ENCODE measurements around the gene NEAT1.

Gene NEAT1

DNA sequence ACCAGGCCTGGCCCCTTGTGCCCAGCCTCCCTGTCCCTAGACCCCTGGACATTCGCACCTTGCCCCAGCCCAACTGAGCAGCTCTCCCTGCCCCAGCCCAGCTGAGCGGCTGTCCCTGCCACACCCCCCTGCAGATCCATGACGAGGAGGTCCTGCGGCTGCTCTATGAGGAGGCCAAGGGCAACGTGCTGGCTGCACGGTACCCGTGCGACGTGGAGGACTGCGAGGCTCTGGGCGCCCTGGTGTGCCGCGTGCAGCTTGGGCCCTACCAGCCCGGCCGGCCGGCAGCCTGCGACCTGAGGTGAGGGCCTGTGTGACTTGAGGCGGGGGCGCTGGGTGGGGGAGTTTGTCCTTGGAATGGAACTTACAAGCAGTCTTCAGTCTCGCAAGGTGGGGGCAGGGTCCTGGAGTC, 28.5 kb upstream of the NEAT1 start:
- H3K36me3 Mint-ChIP-seq (ENCODE audit: low read depth), result peaks cover 100% of the 10 kb centered on the region
- H3K4me3 Mint-ChIP-seq, result no peak overlapping the region
- no peak overlapping the region for H3K27ac Mint-ChIP-seq
- H3K9me3 Mint-ChIP-seq, result no peaks in the 10 kb centered on the region
- H3K4me1 Mint-ChIP-seq (ENCODE audit: low read depth), result peaks cover 34% of the 10 kb centered on the region
- intact Hi-C loops (cut with micrococcal nuclease), result no loop called here
- no peaks in the 10 kb centered on the region for H3K27me3 Mint-ChIP-seq

DNA sequence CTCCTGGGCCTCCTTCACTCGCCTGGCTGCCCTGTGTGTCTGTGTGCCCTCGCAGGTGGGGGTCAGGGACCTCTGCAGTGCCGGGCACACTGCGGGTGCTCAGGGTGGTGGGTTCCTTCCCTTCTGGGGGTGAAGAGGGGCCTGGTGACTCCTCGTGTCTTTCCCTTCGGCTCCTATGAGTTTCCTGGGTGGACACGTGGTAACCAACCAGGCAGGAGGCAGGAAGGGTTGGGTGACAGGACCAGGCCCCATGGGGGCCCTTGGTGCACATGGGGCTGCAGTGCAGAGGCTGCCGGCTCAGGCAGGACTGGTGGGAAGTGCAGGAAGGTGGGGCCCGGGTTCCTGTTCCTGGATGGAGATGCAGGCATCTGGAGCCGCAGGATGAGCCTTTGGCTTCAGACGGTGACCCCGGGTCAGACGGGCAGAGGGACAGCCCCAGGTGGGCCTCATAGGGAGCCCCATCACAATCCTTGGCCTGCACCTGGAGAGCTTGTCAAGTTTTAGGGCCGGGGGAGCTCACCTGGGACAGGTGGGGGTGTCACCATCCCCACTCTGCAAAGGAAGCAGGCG, 26.6 kb upstream of the NEAT1 start:
- H3K4me1 Mint-ChIP-seq (ENCODE audit: low read depth), result peaks cover 30% of the 10 kb centered on the region
- H3K36me3 Mint-ChIP-seq (ENCODE audit: low read depth), result peaks cover 100% of the 10 kb centered on the region
- no peaks in the 10 kb centered on the region for H3K9me3 Mint-ChIP-seq
- H3K4me3 Mint-ChIP-seq, result no peak overlapping the region
- no peak overlapping the region for H3K27ac Mint-ChIP-seq
- intact Hi-C loops (cut with micrococcal nuclease), result no loop called here
- H3K27me3 Mint-ChIP-seq, result no peaks in the 10 kb centered on the region

DNA sequence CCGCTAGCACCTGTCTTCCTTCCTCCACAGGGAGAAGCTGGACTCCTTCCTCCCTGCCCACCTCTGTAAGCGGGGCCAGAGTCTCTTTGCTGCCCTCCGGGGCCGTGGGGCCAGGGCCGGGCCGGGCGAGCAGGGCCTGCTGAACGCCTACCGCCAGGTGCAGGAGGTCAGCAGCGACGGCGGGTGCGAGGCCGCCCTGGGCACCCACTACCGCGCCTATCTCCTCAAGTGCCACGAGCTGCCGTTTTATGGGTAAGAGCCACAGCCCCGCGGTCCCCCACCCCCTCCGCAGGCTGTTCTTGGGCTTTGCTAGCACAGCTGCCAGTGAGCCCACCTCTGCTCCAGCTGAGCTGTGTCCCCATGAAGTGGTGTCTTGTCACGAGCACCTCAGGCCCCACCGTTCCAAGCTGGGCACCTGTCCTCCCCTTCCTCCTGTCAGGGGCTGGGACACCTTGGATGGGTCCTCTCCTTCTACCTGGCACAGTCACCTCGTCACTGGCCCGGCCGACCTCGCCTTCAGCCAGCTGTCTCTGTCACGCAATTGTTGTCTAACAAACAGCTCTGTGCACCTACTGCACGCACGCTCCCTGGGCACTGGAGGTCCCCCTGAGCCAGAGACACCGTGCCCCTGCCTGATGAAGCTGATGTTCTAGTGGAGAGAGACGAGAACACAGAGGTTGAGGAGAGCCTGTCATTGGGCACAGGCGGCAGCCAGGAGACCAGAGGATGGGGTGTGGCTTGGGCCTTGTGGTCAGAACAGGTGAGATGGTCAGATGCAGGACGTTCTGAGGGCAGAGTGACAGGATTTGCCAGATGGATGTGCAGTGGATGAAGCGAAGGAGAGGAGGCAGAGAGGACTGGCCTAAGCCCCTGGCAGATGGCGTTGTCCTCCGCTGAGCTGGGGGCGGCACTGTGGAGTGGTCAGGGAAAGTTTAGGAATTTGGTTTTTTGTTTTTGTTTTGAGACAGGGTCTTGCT, 25.5 kb upstream of the NEAT1 start:
- H3K27ac Mint-ChIP-seq, result no peak overlapping the region

DNA sequence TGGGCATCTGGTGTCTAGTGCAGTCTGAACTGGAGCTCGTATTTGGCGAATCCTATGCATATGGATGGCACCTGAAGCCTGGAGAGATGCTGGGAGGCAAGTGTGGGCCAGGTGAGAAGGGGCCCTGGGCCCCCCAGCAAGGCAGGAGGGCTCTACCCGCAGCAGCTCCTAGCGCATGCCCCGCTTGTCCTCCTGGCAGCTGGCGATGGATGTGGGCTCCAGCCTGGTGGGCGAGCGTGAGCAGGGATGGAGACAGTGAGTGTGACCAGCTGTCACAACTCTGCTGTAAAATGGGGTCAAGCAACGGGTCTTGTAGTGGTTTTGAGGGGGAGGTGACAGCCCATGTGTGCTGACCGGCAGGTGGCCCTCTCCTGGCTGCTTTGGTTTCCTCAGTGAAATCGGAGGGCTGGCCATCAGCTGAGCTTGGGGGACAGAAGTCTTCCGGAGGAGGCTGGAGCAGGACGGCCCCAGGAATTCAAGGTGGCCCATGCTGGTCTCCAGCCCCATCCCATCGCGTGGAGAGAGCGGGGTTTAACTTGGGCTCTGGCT, 24.2 kb upstream of the NEAT1 start:
- Mint-ChIP-seq H3K27ac (no peak overlapping the region), H3K4me1 (ENCODE audit: low read depth) (peaks cover 37% of the 10 kb centered on the region), H3K27me3 (no peaks in the 10 kb centered on the region), H3K9me3 (no peaks in the 10 kb centered on the region), H3K4me3 (no peak overlapping the region), H3K36me3 (ENCODE audit: low read depth) (peaks cover 96% of the 10 kb centered on the region)
- intact Hi-C loops (cut with micrococcal nuclease), result no loop called here

More for the DNA sequence above, 25.5 kb upstream of the NEAT1 start:
- Mint-ChIP-seq H3K36me3 (ENCODE audit: low read depth) (peaks cover 100% of the 10 kb centered on the region), H3K4me3 (no peak overlapping the region), H3K27me3 (no peaks in the 10 kb centered on the region), H3K9me3 (no peaks in the 10 kb centered on the region), H3K4me1 (ENCODE audit: low read depth) (peaks cover 33% of the 10 kb centered on the region)
- intact Hi-C loops (cut with micrococcal nuclease), result no loop called here

DNA sequence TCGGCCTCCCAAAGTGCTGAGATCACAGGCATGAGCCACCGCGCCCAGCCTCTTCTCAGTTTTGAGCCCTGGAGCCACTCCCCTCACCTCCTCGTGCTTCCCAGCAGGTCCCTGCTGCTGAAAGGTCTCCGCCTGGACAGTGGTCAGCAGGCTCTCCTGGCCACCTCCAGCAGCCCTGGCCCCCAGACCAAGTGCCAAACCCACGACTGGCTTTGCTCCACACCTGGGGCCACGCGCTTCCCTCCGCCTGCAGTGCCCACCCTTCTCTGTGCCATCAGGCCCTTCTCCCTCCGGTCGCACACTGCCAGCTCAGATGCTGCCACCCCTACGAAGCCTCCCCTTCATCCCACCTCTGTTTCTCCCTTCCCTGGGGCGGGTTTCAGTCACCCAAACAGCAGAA, 23.3 kb upstream of the NEAT1 start:
- peaks cover 96% of the 10 kb centered on the region for H3K36me3 Mint-ChIP-seq (ENCODE audit: low read depth)
- no peaks in the 10 kb centered on the region for H3K9me3 Mint-ChIP-seq
- no peaks in the 10 kb centered on the region for H3K27me3 Mint-ChIP-seq
- no peak overlapping the region for H3K4me3 Mint-ChIP-seq
- peaks cover 45% of the 10 kb centered on the region for H3K4me1 Mint-ChIP-seq (ENCODE audit: low read depth)
- H3K27ac Mint-ChIP-seq, result no peak overlapping the region
- intact Hi-C loops (cut with micrococcal nuclease), result no loop called here

DNA sequence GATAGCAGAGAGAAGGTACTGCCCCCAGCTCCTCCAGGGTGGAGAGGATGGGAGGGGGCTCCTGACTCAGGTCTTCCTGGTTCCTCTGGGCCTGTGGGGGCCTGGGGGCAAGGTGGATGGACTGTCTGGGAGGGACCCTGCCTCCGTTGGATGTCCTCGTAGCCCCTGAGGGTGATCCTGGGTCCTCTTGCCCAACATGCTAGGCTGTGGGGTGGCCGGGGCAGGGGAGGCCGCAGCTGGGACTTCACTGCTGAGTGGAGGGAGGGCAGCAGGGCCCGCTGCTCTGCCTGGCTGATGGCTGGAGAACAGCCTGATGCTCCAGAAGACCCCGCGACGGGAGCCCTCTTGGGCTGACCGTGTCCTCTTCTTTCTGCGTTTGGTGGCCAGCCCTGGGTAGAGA, 22.8 kb upstream of the NEAT1 start:
- intact Hi-C loops (cut with micrococcal nuclease), result no loop called here
- no peak overlapping the region for H3K4me3 Mint-ChIP-seq
- H3K4me1 Mint-ChIP-seq (ENCODE audit: low read depth), result peaks cover 51% of the 10 kb centered on the region
- no peaks in the 10 kb centered on the region for H3K9me3 Mint-ChIP-seq
- no peaks in the 10 kb centered on the region for H3K27me3 Mint-ChIP-seq
- peaks cover 96% of the 10 kb centered on the region for H3K36me3 Mint-ChIP-seq (ENCODE audit: low read depth)
- H3K27ac Mint-ChIP-seq, result peak overlapping the region; percentile 39

DNA sequence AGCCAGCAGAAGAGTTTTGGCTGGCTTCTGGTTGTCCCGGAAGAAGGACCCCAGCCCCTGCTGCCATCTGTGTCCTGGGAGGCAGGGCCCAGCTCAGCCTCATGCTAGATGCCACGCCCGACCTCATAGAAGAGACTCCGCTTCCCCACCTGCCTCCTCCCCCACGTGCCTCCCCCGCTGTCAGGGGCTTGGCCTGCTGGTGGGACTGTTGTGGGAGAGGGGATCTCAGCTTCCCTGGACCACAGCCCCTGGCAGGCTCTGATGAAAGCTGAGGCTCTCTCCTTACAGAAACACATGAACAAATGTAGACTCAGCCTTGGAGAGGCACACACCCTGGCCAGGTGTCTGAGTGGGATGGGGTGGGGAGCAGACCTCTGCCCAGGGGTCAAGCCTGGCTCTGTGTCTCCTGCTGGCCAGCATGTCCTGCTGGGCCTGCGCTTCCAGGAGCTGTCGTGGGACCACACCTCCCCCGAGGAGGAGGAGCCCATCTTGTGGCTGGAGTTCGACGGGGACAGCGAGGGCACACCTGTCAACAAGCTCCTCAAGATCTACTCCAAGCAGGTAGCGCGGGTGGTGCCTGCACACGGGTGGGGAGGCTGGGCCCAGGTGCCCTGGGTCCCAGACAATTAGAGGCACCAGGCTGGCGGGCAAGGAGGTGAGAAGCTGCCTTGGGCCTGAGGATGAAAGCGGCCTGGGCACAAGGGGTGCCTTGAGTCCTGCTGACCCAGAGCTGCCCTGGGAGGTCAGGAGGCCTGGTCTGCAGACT, 22.1 kb upstream of the NEAT1 start:
- Mint-ChIP-seq H3K27ac (peak overlapping the region; percentile 39), H3K4me3 (no peak overlapping the region), H3K9me3 (no peaks in the 10 kb centered on the region), H3K36me3 (ENCODE audit: low read depth) (peaks cover 96% of the 10 kb centered on the region), H3K27me3 (no peaks in the 10 kb centered on the region), H3K4me1 (ENCODE audit: low read depth) (peaks cover 51% of the 10 kb centered on the region)
- intact Hi-C loops (cut with micrococcal nuclease), result no loop called here

DNA sequence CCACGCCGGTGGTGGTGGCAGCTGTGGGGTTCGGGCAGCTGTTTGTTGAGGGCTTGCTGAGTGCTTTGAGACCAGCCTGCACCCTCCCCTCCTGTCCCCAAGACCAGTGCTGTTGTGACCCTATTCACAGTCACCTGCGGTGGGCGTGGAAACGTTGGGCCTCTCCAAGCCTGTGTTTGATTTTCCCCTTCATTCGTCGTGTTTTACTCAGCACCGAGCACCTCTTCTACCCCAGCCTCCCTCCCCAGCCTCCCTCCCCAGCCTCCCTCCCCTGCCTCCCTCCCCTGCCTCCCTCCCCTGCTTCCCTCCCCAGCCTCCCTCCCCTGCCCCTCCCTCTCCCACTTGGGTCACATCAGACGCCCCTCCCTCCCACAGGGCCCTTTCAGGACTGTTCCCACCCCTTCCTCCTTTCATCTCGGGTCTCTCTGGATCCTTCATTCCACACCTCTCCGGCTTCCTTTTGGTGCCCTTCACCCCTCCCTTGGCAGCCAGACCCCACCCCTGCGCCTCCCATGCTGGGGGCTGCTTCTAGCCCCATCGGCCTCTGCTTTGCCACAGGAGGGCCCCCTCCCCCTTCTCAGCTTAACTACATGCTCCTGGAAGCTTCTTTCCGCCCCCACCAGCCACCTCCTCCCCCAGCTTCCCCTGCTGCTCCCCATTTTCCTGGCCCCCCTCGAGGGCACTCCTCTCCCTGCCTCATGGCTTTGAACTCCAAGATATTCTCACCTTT, 21.4 kb upstream of the NEAT1 start:
- intact Hi-C loops (cut with micrococcal nuclease), result no loop called here
- H3K36me3 Mint-ChIP-seq (ENCODE audit: low read depth), result peaks cover 96% of the 10 kb centered on the region

DNA sequence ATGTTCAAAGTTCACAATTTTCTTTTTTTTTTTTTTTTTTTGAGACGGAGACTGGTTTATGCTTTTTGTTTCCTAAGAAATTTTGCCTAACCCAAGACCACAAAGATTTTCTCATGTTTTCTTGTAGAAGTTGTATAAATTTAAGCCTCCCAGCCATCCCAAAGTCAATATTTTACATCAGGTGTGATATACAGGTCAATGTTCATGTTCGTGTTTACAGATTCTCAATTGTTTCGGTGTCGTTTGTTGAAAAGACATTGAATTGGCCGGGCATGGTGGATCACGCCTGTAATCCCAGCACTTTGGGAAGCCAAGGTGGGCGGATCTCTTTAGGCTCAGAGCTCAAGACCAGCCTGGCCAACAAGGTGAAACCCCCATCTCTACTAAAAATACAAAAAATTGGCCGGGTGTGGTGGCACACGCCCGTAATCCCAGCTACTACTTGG, 20.8 kb upstream of the NEAT1 start:
- Mint-ChIP-seq H3K4me1 (ENCODE audit: low read depth) (peaks cover 51% of the 10 kb centered on the region), H3K27me3 (no peaks in the 10 kb centered on the region), H3K36me3 (ENCODE audit: low read depth) (peaks cover 96% of the 10 kb centered on the region), H3K27ac (peak overlapping the region; percentile 37), H3K4me3 (no peak overlapping the region), H3K9me3 (no peaks in the 10 kb centered on the region)
- intact Hi-C loops (cut with micrococcal nuclease), result no loop called here

More for the DNA sequence above, 21.4 kb upstream of the NEAT1 start:
- no peak overlapping the region for H3K4me3 Mint-ChIP-seq
- no peaks in the 10 kb centered on the region for H3K27me3 Mint-ChIP-seq
- H3K27ac Mint-ChIP-seq, result peak overlapping the region; percentile 37
- H3K4me1 Mint-ChIP-seq (ENCODE audit: low read depth), result peaks cover 51% of the 10 kb centered on the region
- H3K9me3 Mint-ChIP-seq, result no peaks in the 10 kb centered on the region

DNA sequence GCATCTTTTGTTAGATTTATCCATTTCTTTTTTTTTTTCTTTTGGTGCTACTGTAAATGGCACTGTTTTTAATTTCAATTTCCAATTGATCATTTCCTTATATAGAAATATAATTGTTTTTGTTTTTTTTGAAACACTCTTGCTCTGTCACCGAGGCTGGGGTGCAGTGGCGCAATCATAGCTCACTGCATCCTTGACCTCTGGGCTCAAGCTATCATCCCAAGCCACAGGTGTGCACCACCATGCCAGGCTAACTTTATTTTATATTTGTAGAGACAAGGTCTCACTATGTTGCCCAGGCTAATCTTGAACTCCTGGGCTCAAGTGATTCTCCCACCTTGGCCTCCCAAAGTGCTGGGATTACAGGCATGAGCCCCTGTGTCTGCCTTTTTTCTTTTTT, 19.8 kb upstream of the NEAT1 start:
- peaks cover 96% of the 10 kb centered on the region for H3K36me3 Mint-ChIP-seq (ENCODE audit: low read depth)
- intact Hi-C loops (cut with micrococcal nuclease), result no loop called here
- no peaks in the 10 kb centered on the region for H3K27me3 Mint-ChIP-seq
- H3K27ac Mint-ChIP-seq, result peak overlapping the region; percentile 90
- H3K9me3 Mint-ChIP-seq, result no peaks in the 10 kb centered on the region
- no peak overlapping the region for H3K4me3 Mint-ChIP-seq
- peaks cover 51% of the 10 kb centered on the region for H3K4me1 Mint-ChIP-seq (ENCODE audit: low read depth)

DNA sequence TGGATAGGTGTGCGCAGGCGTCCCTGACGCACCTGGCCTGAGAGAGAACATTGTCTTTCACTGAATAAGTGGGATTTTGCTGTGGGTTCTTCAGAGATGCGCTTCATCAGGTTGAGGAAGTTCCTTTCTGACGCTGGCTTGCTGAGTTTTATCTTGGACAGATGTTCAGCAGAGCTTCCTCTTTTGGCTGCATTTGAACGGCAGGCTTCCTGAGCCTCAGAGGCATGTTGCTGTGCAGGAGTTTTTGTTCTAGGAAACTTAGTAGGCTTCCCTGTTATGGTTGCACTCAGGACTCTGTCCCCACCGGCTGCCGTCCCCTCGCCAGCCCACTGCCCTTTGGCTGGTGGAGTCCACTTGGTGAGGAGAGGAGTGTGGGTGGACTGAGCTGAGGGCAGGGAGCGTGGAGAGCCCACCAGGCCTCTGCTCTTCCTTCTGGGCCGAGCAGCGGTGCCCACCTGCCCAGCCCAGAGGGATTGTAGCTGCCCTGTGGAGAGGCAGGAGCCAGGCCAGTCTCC, 18.9 kb upstream of the NEAT1 start:
- Mint-ChIP-seq H3K36me3 (ENCODE audit: low read depth) (peaks cover 96% of the 10 kb centered on the region), H3K4me1 (ENCODE audit: low read depth) (peaks cover 51% of the 10 kb centered on the region), H3K4me3 (peak overlapping the region; percentile 44), H3K9me3 (no peaks in the 10 kb centered on the region), H3K27me3 (no peaks in the 10 kb centered on the region), H3K27ac (peak overlapping the region; percentile 90)
- intact Hi-C loops (cut with micrococcal nuclease), result no loop called here

DNA sequence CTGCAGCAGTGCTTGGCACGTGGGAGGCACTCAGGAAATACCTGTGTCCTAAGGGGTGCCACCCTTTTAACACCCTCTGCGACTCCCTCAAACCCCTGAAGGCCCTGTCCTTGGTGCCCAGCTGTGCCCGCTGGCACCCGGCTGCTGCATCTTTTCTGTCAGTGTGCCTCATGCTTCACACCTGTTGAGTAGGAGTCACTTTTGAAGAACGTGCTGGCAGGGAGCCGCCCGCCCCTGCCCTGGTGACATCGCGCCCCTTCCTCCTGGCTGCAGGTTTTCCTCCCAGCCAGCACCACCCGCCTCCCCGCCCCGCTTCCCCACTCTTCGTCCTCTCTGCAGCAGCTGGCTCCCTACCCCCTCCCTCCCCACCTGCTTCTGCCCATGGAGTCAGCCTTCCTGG, 18.4 kb upstream of the NEAT1 start:
- H3K4me1 Mint-ChIP-seq (ENCODE audit: low read depth), result peaks cover 50% of the 10 kb centered on the region
- H3K4me3 Mint-ChIP-seq, result no peak overlapping the region
- H3K36me3 Mint-ChIP-seq (ENCODE audit: low read depth), result peaks cover 96% of the 10 kb centered on the region
- intact Hi-C loops (cut with micrococcal nuclease), result no loop called here
- no peaks in the 10 kb centered on the region for H3K9me3 Mint-ChIP-seq
- H3K27me3 Mint-ChIP-seq, result no peaks in the 10 kb centered on the region
- H3K27ac Mint-ChIP-seq, result peak overlapping the region; percentile 90

All from dendritic cell treated with granulocyte-macrophage colony-stimulating factor and Interleukin-4, amounts not matched to agents 40 ng/mL and 50 ng/mL, for 4 days (primary cell).